HCT116 (cell line): ENCODE data around the gene SDK2. TPM values are rescaled to one million over a fixed set of nuclear protein-coding genes. Genes with fewer than 3 reads are reported as not detected.

Experiments used
- ATAC-seq: fragments of 200-7000 bp; cut with Tn5 transposase; 2 replicates; pipeline ENCODE4 v1.9.1; 2020; ENCODE audit warnings: mild to moderate bottlenecking, moderate library complexity
- BruUV-seq: library from RNA; stranded (reverse); fragments of 400-500 nt; replicated peaks from 2 replicates; lab custom pipeline; 2021; lab: Mats Ljungman, UMichigan
- CTCF ChIA-PET: fragments of 300-600 bp; sonication (Branson Sonifier 250); formaldehyde crosslinking; loops from one replicate; lab custom pipeline; 2021; ENCODE audit warnings: antibody characterized with exemption; lab: Charles Lee
- POLR2A ChIA-PET: fragments of 300-600, 350-600 bp; sonication (Branson Sonifier 250); formaldehyde crosslinking; loops from one replicate; lab custom pipeline; 2021; ENCODE audit warnings: antibody characterized with exemption; lab: Charles Lee
- RAD21 ChIA-PET, 2 experiments: fragments of 300-600 bp; sonication (Branson Sonifier 250); formaldehyde crosslinking; loops; one replicate each; lab custom pipeline; 2023; ENCODE audit warnings: low total read pairs in 2 of 2; ENCODE audit not compliant: uncharacterized antibody in 2 of 2, unreplicated experiment in 2 of 2, low non-redundant PET in 1 of 2; lab: Charles Lee
- DNase-seq: peaks from one replicate; pipeline ENCODE4 v3.0.0-alpha.2; 2010; ENCODE audit warnings: low read depth, low spot score
- H2AFZ ChIP-seq: fragments of 200-600 bp; shearing (Covaris generic), sonication (generic); 2 replicates; pipeline ENCODE4 v1.6.1; 2017; ENCODE audit warnings: low read depth, mixed run types, mixed read lengths, antibody characterized with exemption, low read length; ENCODE audit not compliant: poor library complexity, severe bottlenecking
- H3K27ac ChIP-seq: 2 replicates; pipeline ENCODE4 v1.5.1; 2012; ENCODE audit warnings: low read depth, low read length
- H3K27me3 ChIP-seq: fragments of 200-600 bp; sonication (generic); 2 replicates; pipeline ENCODE4 v1.6.1; 2016; ENCODE audit warnings: mixed run types, low read length, mixed read lengths; ENCODE audit not compliant: insufficient read depth
- H3K36me3 ChIP-seq, 2 experiments: fragments of 200-500 bp in 1 of 2; fragments of 200-600 bp in 1 of 2; sonication (Bioruptor generic) in 1 of 2; sonication (generic) in 1 of 2; 2 replicates each; pipeline versions ENCODE4 v1.5.1 to v1.6.1; 2014 to 2016; ENCODE audit warnings: low read length in 2 of 2, inconsistent platforms in 1 of 2, mixed read lengths in 1 of 2, mixed run types in 1 of 2; ENCODE audit not compliant: insufficient read depth in 2 of 2, control insufficient read depth in 1 of 2
- H3K4me1 ChIP-seq, 2 experiments: fragments of 200-600 bp in 1 of 2; sonication (generic) in 1 of 2; 2 replicates each; pipeline versions ENCODE4 v1.5.1 to v1.6.1; 2012 to 2017; ENCODE audit warnings: low read length in 2 of 2, inconsistent platforms in 1 of 2, mild to moderate bottlenecking in 1 of 2, mixed read lengths in 1 of 2, mixed run types in 1 of 2, moderate library complexity in 1 of 2; ENCODE audit not compliant: insufficient read depth in 2 of 2, control insufficient read depth in 1 of 2
- H3K4me2 ChIP-seq: fragments of 200-600 bp; sonication (generic); 2 replicates; pipeline ENCODE4 v1.6.1; 2017; ENCODE audit warnings: mixed run types, low read length, mixed read lengths
- H3K4me3 ChIP-seq, 2 experiments: fragments of 200-600 bp in 1 of 2; sonication (generic) in 1 of 2; replicated peaks in 1 of 2; 2 replicates each; pipeline ENCODE4 v1.5.1; 2011 to 2016; ENCODE audit warnings: low read length in 2 of 2, control low read depth in 1 of 2, low read depth in 1 of 2, mild to moderate bottlenecking in 1 of 2, mixed read lengths in 1 of 2, mixed run types in 1 of 2
- H3K79me2 ChIP-seq: fragments of 200-600 bp; sonication (generic); 2 replicates; pipeline ENCODE4 v1.6.1; 2017; ENCODE audit warnings: mild to moderate bottlenecking, mixed run types, low read length, moderate library complexity, mixed read lengths; ENCODE audit not compliant: insufficient read depth
- H3K9ac ChIP-seq: fragments of 200-600 bp; sonication (generic); 2 replicates; pipeline ENCODE4 v1.6.1; 2016; ENCODE audit warnings: low read length, mixed read lengths
- H3K9me2 ChIP-seq: fragments of 200-600 bp; sonication (generic), shearing (Covaris generic); 2 replicates; pipeline ENCODE4 v1.6.1; 2017; ENCODE audit warnings: mixed run types, mild to moderate bottlenecking, moderate library complexity; ENCODE audit not compliant: insufficient read depth
- H3K9me3 ChIP-seq, 2 experiments: fragments of 200-500 bp in 1 of 2; fragments of 200-600 bp in 1 of 2; sonication (Bioruptor generic) in 1 of 2; sonication (generic) in 1 of 2; 2 replicates each; pipeline ENCODE4 v1.6.1; 2014 to 2017; ENCODE audit warnings: low read length in 2 of 2, mixed read lengths in 2 of 2, inconsistent platforms in 1 of 2, low read depth in 1 of 2, mild to moderate bottlenecking in 1 of 2, mixed run types in 1 of 2, moderate library complexity in 1 of 2; ENCODE audit not compliant: control insufficient read depth in 1 of 2, insufficient read depth in 1 of 2
- H4K20me1 ChIP-seq: fragments of 200-600 bp; sonication (generic), shearing (Covaris generic); 2 replicates; pipeline ENCODE4 v1.6.1; 2017; ENCODE audit warnings: mixed run types, mild to moderate bottlenecking, moderate library complexity; ENCODE audit not compliant: insufficient read depth
- ATF3 ChIP-seq: IDR thresholded peaks from 2 replicates; pipeline ENCODE4 v1.6.1; 2012
- CBX3 ChIP-seq: IDR thresholded peaks from 2 replicates; pipeline ENCODE4 v1.6.1; 2012; ENCODE audit warnings: low read depth
- CEBPB ChIP-seq: IDR thresholded peaks from 2 replicates; pipeline ENCODE4 v1.6.1; 2012; ENCODE audit warnings: low read depth
- ELF1 ChIP-seq: IDR thresholded peaks from 2 replicates; pipeline ENCODE4 v1.6.1; 2012; ENCODE audit warnings: low read depth, borderline replicate concordance
- EZH2 ChIP-seq: fragments of 200-600 bp; sonication (generic); IDR thresholded peaks from 2 replicates; pipeline ENCODE4 v1.6.1; 2017; ENCODE audit warnings: antibody characterized with exemption, mixed run types
- FOSL1 ChIP-seq: IDR thresholded peaks from 2 replicates; pipeline ENCODE4 v1.6.1; 2012; ENCODE audit warnings: low read depth
- MAX ChIP-seq: IDR thresholded peaks from 2 replicates; pipeline ENCODE4 v1.6.1; 2012
- RAD21 ChIP-seq: IDR thresholded peaks from 2 replicates; pipeline ENCODE4 v1.6.1; 2012; ENCODE audit warnings: low read depth, mild to moderate bottlenecking
- REST ChIP-seq: IDR thresholded peaks from 2 replicates; pipeline ENCODE4 v1.6.1; 2012; ENCODE audit warnings: low read depth
- SIN3A ChIP-seq: IDR thresholded peaks from 2 replicates; pipeline ENCODE4 v1.6.1; 2012; ENCODE audit warnings: low read depth
- SP1 ChIP-seq: IDR thresholded peaks from 2 replicates; pipeline ENCODE4 v1.6.1; 2012; ENCODE audit warnings: low read depth
- SRF ChIP-seq: IDR thresholded peaks from 2 replicates; pipeline ENCODE4 v1.6.1; 2012; ENCODE audit warnings: low read depth
- TCF7L2 ChIP-seq: IDR thresholded peaks from 2 replicates; pipeline ENCODE4 v1.7.0; 2011; ENCODE audit warnings: borderline replicate concordance, inconsistent platforms; ENCODE audit not compliant: insufficient read depth, insufficient read length; ENCODE audit errors: extremely low read depth
- ZBTB33 ChIP-seq: IDR thresholded peaks from 2 replicates; pipeline ENCODE4 v1.6.1; 2011; ENCODE audit warnings: mild to moderate bottlenecking, low read length, moderate library complexity; ENCODE audit not compliant: insufficient replicate concordance; ENCODE audit errors: extremely low read depth
- ZNF274 ChIP-seq: fragments of 200-500 bp; sonication (Bioruptor generic); IDR thresholded peaks from 2 replicates; pipeline ENCODE4 v1.6.1; 2014; ENCODE audit warnings: mild to moderate bottlenecking, low read depth, low read length, inconsistent platforms
- intact Hi-C: fragments of 100-400 bp; cut with micrococcal nuclease; formaldehyde crosslinking; loops from 2 replicates; pipeline ENCODE4 v1.10.0; 2022
- total RNA-seq: library from RNA; stranded (reverse); gene quantifications from one replicate; pipeline ENCODE4 v1.2.1, GENCODE V29; 2021; ENCODE audit not compliant: unreplicated experiment

The SDK2 gene
- total RNA-seq, 1 experiment from 2014 or later = 0.10 TPM

GRCh38 chr17:73611630-73612029, 32.6 kb downstream of the SDK2 start:
- no peak overlapping the region for H3K27ac ChIP-seq
- H2AFZ ChIP-seq = no peak overlapping the region
- no peak for DNase-seq
- intact Hi-C loops = no loop called here
- ChIA-PET CTCF (no interaction called here), POLR2A (no interaction called here), RAD21 (no interaction called here)
- no peaks in the 10 kb centered on the region for H3K9me3 ChIP-seq
- H3K9ac ChIP-seq = no peak overlapping the region
- H3K4me2 ChIP-seq = no peak overlapping the region
- no peaks in the 10 kb centered on the region for H3K79me2 ChIP-seq
- no peaks in the 10 kb centered on the region for H4K20me1 ChIP-seq
- 0 out of 4 replicates have a peak, but pooled peaks cover 0 to 3% of the 10 kb centered on the region in 2 experiments for H3K4me1 ChIP-seq
- no TSS peak for BruUV-seq
- TF ChIP-seq CEBPB (no peak), ZNF274 (no peak)
- ATAC-seq = no peak
- H3K9me2 ChIP-seq = no peaks in the 10 kb centered on the region; the same call in 1 of the 2 replicates
- peaks cover 25% of the 10 kb centered on the region for H3K27me3 ChIP-seq
- no peaks in the 10 kb centered on the region for H3K36me3 ChIP-seq
- no peak overlapping the region for H3K4me3 ChIP-seq

- ChIA-PET CTCF (no interaction called here), RAD21 (no interaction called here), POLR2A (no interaction called here)
- Histone ChIP-seq H3K4me1 (0 out of 4 replicates have a peak, but pooled peaks cover 0 to 3% of the 10 kb centered on the region in 2 experiments), H4K20me1 (no peaks in the 10 kb centered on the region), H3K9me3 (no peaks in the 10 kb centered on the region), H3K36me3 (no peaks in the 10 kb centered on the region), H3K4me2 (no peak overlapping the region), H3K4me3 (no peak overlapping the region), H3K9me2 (no peaks in the 10 kb centered on the region; the same call in 1 of the 2 replicates), H3K79me2 (no peaks in the 10 kb centered on the region), H3K27me3 (peaks cover 26% of the 10 kb centered on the region), H3K27ac (no peak overlapping the region), H3K9ac (no peak overlapping the region), H2AFZ (no peak overlapping the region)
- ATAC-seq (no peak), DNase-seq (no peak)
- intact Hi-C loops = no loop called here
- no TSS peak for BruUV-seq
- TF ChIP-seq ZNF274 (no peak), CBX3 (no peak), RAD21 (no peak), SRF (no peak), SIN3A (no peak), FOSL1 (no peak), SP1 (no peak), ELF1 (no peak), EZH2 (no peak), ZBTB33 (no peak), TCF7L2 (no peak), REST (no peak), ATF3 (no peak), MAX (no peak)
These were observed 33.8 kb downstream of the SDK2 start for GRCh38 chr17:73610331-73610911.
